ENCODE measurements around the gene PPP1R16B.

- no peak for TF ChIP-seq POLR2AphosphoS5 (IDR thresholded peaks at IDR 0.05; ENCODE audit: borderline replicate concordance, low read depth, low read length)
- TF ChIP-seq EZH2 (IDR thresholded peaks at IDR 0.05): no peak
These were observed 142.4 kb downstream of the PPP1R16B start for GRCh38 chr20:38947931-38948362.

All from SK-N-MC (cell line).